K562 (cell line): ENCODE measurements around the gene FOXO3.
"Not testable (repeated sequence)": the region's sequence is repeated elsewhere in the genome, so short reads cannot be mapped to it uniquely, and the experiment has no call there.

Source experiments
- CBFA2T2 ChIP-seq: fragments of 450-650 bp; conservative IDR thresholded peaks from 2 replicates; pipeline ENCODE4 v1.6.1; 2017; ENCODE audit warnings: mild to moderate bottlenecking
- CTCF ChIP-seq, 3 experiments: IDR thresholded peaks in 2 of 3; conservative IDR thresholded peaks in 1 of 3; 2 replicates each; pipeline ENCODE4 v1.5.1; 2011 to 2012; ENCODE audit warnings: low read length in 3 of 3, mild to moderate bottlenecking in 3 of 3, control low read depth in 2 of 3, improper control_type of control experiment in 1 of 3, inconsistent platforms in 1 of 3, low read depth in 1 of 3, mixed read lengths in 1 of 3, moderate library complexity in 1 of 3; ENCODE audit not compliant: insufficient read depth in 2 of 3
- ELK1 ChIP-seq: sonication (generic); formaldehyde crosslinking; IDR thresholded peaks from 2 replicates; pipeline ENCODE4 v1.8.1; 2022; ENCODE audit warnings: missing genetic modification reagents
- JUND ChIP-seq, 2 experiments: IDR thresholded peaks; 2 replicates in 1 of 2; 3 replicates in 1 of 2; pipeline ENCODE4 v1.6.1; 2011; ENCODE audit warnings: borderline replicate concordance in 2 of 2, low read depth in 2 of 2, low read length in 2 of 2, improper control_type of control experiment in 1 of 2, missing biosample characterization in 1 of 2, missing genetic modification characterization in 1 of 2, missing genetic modification reagents in 1 of 2
- NR3C1 ChIP-seq: sonication (generic); formaldehyde crosslinking; IDR thresholded peaks from 2 replicates; pipeline ENCODE4 v1.8.1; 2022; ENCODE audit warnings: missing genetic modification reagents
- SMARCB1 ChIP-seq: IDR thresholded peaks from 2 replicates; pipeline ENCODE4 v1.6.1; 2011; ENCODE audit warnings: improper control_type of control experiment, low read depth; ENCODE audit not compliant: insufficient read length
- ZFP91 ChIP-seq: sonication (generic); formaldehyde crosslinking; IDR thresholded peaks from 2 replicates; pipeline ENCODE4 v1.8.0; 2022; ENCODE audit warnings: mild to moderate bottlenecking, missing genetic modification reagents

GRCh38 chr6:108683976-108684375, 123.3 kb downstream of the FOXO3 start:
- TF ChIP-seq CBFA2T2; ELK1 (CRISPR knock-in tag); JUND (IDR thresholded peaks at IDR 0.05; ENCODE audit: borderline replicate concordance, low read depth, low read length); JUND (tag; IDR thresholded peaks at IDR 0.05; ENCODE audit: borderline replicate concordance, low read depth, low read length); ZFP91; CTCF (IDR thresholded peaks at IDR 0.05 in 2 of 3, conservative IDR thresholded peaks at IDR 0.05 in 1 of 3; ENCODE audit: insufficient read depth in 2 of 3, low read depth in 1 of 3, low read length in 3 of 3); SMARCB1; NR3C1 (CRISPR knock-in tag): not testable (repeated sequence)
